Stimulated activated CD4-positive, alpha-beta T cell treated with anti-CD3 and anti-CD28 coated beads, Interleukin-4, amount 100 ng/mL, for 1 hour (primary cell): ENCODE measurements around the gene SCGB1C1.

Experiments
- DNase-seq: peaks from one replicate; pipeline ENCODE4 v3.0.0-alpha.2; 2020

Gene SCGB1C1

GRCh38 chr11:205221-206001 lies 12.5 kb downstream of the SCGB1C1 start:
- DNase-seq: no peak

GRCh38 chr11:206002-206384 lies 13.1 kb downstream of the SCGB1C1 start:
- DNase-seq: no peak

- DNase-seq: no peak
Measured at GRCh38 chr11:206526-207207, 13.8 kb downstream of the SCGB1C1 start.

GRCh38 chr11:207208-207862 lies 14.5 kb downstream of the SCGB1C1 start, which contains the start of the genes BET1L and RIC8A:
Gene BET1L, minus strand, starts transcription at chr11:207399. Its CDS starts 78 bp downstream, at chr11:207321.
Gene RIC8A, plus strand, starts transcription at chr11:207708. Its CDS starts 1,147 bp downstream, at chr11:208855.
- DNase-seq: peak; percentile 97

GRCh38 chr11:207863-208180 lies 14.9 kb downstream of the SCGB1C1 start:
- DNase-seq: no peak

GRCh38 chr11:208181-208916 lies 15.5 kb downstream of the SCGB1C1 start:
- peak; percentile 85 for DNase-seq

GRCh38 chr11:208917-209260 lies 16.0 kb downstream of the SCGB1C1 start:
- no peak for DNase-seq

- no peak for DNase-seq
Measured at GRCh38 chr11:209275-210121, 16.6 kb downstream of the SCGB1C1 start.

- DNase-seq: no peak
Measured at GRCh38 chr11:210122-210802, 17.4 kb downstream of the SCGB1C1 start.

- DNase-seq: no peak
Measured at GRCh38 chr11:210803-211180, 17.9 kb downstream of the SCGB1C1 start.

- no peak for DNase-seq
Measured at GRCh38 chr11:211295-211694, 18.4 kb downstream of the SCGB1C1 start.

GRCh38 chr11:211741-212140 lies 18.9 kb downstream of the SCGB1C1 start:
- no peak for DNase-seq

GRCh38 chr11:212150-213100 lies 19.5 kb downstream of the SCGB1C1 start:
- no peak for DNase-seq

- no peak for DNase-seq
Measured at GRCh38 chr11:213111-213510, 20.2 kb downstream of the SCGB1C1 start.

GRCh38 chr11:214083-214482 lies 21.2 kb downstream of the SCGB1C1 start:
- no peak for DNase-seq

- no peak for DNase-seq
Measured at GRCh38 chr11:215581-216037, 22.7 kb downstream of the SCGB1C1 start.

GRCh38 chr11:216081-216974 lies 23.4 kb downstream of the SCGB1C1 start:
- no peak for DNase-seq

- DNase-seq: no peak
Measured at GRCh38 chr11:217704-218103, 24.8 kb downstream of the SCGB1C1 start.
